HG03280 (cell line): ENCODE data around the gene PIK3CB.
"Not testable (repeated sequence)": the region's sequence is repeated elsewhere in the genome, so short reads cannot be mapped to it uniquely, and the experiment has no call there.

Experiments
- ATAC-seq: cut with Tn5 transposase; IDR thresholded peaks from one replicate; pipeline ENCODE4 v1.9.1; 2021; ENCODE audit warnings: mild to moderate bottlenecking, moderate library complexity; ENCODE audit not compliant: unreplicated experiment

Gene PIK3CB

GRCh38 chr3:138687236-138687635 lies 147.5 kb downstream of the PIK3CB start:
- ATAC-seq = peak; percentile 32

GRCh38 chr3:138686771-138687221 lies 147.9 kb downstream of the PIK3CB start:
- ATAC-seq = peak; percentile 98

DNA sequence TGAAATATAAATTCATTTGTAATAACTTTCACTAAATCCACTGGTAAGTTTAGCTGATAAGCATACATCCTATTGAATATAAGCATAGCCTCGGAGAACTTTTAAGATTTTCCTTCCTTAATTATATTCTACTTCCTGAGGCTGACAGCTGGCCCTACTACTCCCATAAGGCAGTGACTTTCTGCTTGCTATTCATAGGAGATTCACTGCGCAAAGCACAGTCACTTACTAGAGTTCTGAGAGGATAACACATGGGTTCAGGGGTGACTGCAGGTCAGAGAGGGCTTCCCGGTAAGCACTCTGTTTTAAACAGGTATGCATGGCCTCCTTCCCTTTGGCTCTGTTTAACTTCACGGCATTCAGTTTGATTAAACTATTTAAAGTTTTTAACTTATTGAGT lies 150.3 kb downstream of the PIK3CB start:
- no peak for ATAC-seq

DNA sequence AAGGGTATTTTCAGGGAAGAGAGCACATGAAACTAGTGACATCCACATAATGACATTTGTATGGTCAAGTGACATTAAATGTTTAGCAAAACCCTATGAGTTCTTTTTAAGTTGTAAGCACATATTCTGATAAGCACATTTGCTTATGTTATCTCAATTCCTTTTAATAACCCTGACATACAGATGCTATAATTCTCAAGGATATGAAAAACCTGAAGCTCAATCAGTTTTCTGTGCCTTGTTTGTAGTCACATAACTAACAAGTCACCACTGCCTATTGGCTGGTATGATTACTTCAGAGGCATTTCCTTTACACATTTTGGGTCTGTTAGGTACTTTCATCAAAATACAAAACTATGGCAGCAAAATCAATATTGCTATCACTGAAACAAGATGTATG lies 152.1 kb downstream of the PIK3CB start:
- no peak for ATAC-seq

DNA sequence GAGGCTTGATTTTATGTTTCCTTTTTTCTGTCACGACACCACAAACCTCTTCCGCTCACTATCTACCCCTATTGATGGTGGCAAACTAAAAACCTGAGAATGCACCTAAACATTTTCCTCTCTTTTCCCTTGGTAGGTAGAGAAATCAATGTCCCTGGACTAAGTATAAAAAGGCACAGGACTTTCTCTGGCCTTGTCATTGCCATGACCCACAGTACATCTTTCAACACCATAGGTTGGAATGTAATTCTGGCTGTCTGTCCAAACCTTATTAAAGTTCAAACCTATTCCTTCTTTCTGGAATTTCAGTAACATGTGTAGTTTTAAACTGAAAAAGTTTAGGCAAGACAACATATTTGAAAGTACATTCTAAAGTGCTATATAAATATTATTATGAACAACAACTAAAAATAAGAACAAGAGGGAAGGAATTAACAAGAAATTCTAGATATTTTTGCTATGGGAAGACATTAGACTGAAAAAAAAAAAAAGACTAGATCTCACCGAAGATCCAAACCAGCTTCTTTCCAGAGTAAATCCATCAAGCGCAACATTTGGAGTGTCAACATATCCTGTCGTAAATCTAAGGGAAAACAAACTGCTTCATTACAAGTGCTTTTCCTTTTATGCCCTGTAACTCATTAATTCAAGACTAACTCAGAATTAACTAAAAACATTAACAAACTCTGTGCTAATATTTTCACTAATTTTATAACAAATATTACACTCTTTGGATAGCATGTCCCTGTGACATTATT lies 153.1 kb downstream of the PIK3CB start:
- ATAC-seq = no peak

DNA sequence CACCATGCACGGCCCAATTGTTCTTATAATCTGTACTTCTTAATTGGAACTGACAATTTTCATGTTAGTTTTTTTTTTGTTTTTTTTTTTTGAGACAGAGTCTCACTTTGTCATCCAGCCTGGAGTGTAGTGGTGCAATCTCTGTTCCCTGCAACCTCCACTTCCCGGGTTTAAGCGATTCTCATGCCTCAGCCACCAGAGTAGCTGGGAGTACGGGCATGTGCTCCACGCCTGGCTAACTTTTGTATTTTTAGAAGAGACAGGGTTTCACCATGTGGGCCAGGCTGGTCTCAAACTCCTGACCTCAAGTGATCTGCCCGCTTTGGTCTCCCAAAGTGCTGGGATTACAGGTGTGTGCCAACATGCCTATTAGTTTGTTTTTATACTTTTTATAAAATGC lies 153.8 kb downstream of the PIK3CB start:
- not testable (repeated sequence) for ATAC-seq

GRCh38 chr3:138678874-138679392 lies 155.8 kb downstream of the PIK3CB start:
- ATAC-seq = no peak

DNA sequence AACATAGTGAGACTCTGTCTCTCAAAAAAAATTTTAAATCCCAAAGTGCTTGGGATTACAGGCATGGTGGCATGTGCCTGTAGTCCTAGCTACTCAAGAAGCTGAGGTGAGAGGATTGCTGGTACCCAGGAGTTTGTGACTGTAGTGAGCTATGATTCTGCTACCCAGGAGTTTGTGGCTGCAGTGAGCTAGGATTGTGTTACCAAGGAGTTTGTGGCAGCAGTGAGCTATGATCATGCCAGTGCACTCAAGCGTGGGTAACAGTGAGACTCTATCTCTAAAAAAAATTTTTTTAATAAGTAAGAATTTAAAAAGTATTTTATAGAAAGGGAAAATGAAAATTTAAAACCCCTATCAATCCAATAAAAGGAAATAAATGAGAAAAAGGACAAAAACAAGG lies 156.6 kb downstream of the PIK3CB start:
- ATAC-seq = no peak

GRCh38 chr3:138675393-138675792 lies 159.3 kb downstream of the PIK3CB start:
- no peak for ATAC-seq

- ATAC-seq = no peak
These were observed 160.8 kb downstream of the PIK3CB start for GRCh38 chr3:138673641-138674530.

- no peak for ATAC-seq
These were observed 164.3 kb downstream of the PIK3CB start for GRCh38 chr3:138670407-138670806.

DNA sequence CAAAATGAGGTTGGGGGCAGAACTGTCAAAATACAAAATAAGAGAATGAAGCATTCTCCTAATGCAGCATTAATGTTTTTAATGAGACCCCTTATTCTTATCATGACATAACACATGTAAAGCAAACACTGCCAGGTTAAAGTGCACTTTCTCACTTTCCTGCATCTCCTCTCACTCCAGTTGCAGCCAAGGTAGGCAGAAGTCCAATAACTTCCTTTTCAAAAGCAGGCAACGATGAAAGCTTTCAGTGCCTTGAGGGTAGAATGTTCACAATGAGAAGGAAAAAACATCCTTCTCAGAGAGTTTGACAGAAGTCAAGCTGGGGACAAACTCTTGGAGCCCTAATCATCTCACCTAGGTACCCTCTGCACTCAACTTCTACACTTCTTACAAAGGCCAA lies 166.6 kb downstream of the PIK3CB start:
- no peak for ATAC-seq

GRCh38 chr3:138657508-138657907 lies 177.2 kb downstream of the PIK3CB start:
- ATAC-seq = no peak

- ATAC-seq = no peak
These were observed 181.2 kb downstream of the PIK3CB start for GRCh38 chr3:138653567-138653966.

- no peak for ATAC-seq
These were observed 185.6 kb downstream of the PIK3CB start for GRCh38 chr3:138649134-138649533.

GRCh38 chr3:138646513-138646912 lies 188.2 kb downstream of the PIK3CB start:
- no peak for ATAC-seq

GRCh38 chr3:138646008-138646407 lies 188.7 kb downstream of the PIK3CB start:
- ATAC-seq = no peak

DNA sequence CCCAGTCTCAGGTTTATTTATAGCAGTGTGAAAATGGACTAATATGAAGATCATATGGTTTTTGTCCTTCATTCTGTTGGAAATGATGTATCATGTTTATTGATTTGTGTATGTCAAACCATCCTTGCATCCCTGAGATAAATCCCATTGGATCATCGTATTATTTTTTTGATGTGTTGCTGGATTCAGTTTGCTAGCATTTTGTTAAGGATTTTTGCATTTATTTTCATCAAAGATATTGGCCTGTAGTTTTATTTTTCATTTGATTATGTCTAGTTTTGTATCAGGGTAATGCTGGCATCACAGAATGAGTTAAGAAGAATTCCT lies 191.8 kb downstream of the PIK3CB start:
- ATAC-seq = no peak

DNA sequence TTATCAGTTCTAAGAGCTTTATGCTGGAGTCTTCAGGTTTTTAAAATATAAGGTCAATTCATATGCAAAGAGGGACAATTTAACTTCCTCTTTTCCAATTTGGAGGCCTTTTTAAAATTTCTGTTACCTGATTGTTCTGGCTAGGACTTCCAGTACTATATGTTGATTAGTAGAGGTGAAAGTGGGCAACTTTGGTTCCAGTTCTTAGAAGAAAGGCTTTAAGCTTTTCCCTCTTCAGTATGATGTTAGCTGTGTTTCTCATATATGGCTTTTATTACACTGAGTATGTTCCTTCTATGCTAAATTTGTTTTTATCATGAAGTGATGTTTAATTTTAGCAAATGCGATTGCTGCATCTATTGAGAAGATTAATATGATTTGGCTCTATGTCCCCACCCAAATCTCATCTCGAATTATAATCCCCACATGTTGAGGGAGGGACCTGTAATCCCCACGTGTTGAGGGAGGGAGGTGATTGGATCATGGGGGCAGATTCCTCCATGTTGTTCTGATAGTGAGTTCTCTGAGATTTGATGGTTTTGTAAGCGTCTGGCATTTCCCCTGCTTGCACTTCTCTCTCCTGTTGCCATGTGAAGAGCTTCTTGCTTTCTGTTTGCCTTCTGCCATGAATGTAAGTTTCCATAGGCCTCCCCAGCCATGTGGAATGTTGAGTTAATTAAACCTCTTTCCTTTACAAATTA lies 192.4 kb downstream of the PIK3CB start:
- ATAC-seq = no peak

DNA sequence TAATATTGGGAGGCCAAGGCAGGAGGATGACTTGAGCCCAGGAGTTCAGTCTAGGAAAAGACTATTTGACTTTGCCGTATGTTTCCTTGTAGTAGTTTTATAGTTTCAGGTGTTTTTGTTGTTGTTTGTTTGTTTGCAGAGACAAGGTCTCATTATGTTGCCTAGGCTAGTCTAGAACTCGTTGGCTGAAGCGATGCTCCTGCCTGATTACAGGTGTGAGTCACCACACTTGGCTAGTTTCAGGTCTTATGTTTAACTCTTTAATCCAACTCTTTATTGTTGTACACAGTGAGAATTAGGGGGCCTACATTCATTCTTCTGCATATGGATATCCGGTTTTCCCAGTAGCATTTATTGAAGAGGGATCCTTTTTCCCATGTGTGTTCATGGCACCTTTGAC lies 194.2 kb downstream of the PIK3CB start:
- ATAC-seq = no peak

GRCh38 chr3:138638641-138639040 lies 196.1 kb downstream of the PIK3CB start:
- no peak for ATAC-seq
